ENCODE results near the gene MX2.

DNA sequence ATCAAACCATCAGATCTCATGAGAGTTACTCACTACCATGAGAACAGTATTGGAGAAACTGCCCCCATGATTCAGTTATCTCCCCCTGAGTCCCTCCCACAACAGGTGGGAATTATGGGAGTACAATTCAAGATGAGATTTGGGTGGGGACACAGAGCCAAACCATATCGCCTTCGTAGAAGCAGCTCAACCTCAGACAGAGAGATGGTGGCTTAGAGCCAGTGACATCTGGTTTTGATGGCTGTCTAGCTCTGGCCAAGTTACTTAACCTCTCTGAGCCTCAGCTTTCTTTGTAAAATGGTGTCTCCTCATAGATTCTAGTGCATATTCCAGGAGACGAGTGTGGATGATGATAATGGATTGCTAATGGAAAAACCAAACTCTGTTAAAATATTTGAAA, 91.4 kb downstream of the MX2 start:
- TF ChIP-seq, protein P1, sequence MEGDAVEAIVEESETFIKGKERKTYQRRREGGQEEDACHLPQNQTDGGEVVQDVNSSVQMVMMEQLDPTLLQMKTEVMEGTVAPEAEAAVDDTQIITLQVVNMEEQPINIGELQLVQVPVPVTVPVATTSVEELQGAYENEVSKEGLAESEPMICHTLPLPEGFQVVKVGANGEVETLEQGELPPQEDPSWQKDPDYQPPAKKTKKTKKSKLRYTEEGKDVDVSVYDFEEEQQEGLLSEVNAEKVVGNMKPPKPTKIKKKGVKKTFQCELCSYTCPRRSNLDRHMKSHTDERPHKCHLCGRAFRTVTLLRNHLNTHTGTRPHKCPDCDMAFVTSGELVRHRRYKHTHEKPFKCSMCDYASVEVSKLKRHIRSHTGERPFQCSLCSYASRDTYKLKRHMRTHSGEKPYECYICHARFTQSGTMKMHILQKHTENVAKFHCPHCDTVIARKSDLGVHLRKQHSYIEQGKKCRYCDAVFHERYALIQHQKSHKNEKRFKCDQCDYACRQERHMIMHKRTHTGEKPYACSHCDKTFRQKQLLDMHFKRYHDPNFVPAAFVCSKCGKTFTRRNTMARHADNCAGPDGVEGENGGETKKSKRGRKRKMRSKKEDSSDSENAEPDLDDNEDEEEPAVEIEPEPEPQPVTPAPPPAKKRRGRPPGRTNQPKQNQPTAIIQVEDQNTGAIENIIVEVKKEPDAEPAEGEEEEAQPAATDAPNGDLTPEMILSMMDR (IDR thresholded peaks at IDR 0.05; ENCODE audit: low read depth, low read length), result no peak
- TF ChIP-seq POLR2A (IDR thresholded peaks at IDR 0.05; ENCODE audit: extremely low read depth, insufficient read length), result no peak
- no peak for TF ChIP-seq MYC (IDR thresholded peaks at IDR 0.05; ENCODE audit: low read depth, low read length)
- TF ChIP-seq, protein P2, sequence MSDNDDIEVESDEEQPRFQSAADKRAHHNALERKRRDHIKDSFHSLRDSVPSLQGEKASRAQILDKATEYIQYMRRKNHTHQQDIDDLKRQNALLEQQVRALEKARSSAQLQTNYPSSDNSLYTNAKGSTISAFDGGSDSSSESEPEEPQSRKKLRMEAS (IDR thresholded peaks at IDR 0.05; ENCODE audit: low read depth, low read length), result no peak
